H1 (cell line): ENCODE data around the gene EFCAB6. TPM values are rescaled to one million over a fixed set of nuclear protein-coding genes. Genes with fewer than 3 reads are reported as not detected.

Source experiments
- polyA plus RNA-seq, 7 experiments: library from polyadenylated mRNA; depleted of rRNA in 3 of 7; stranded (reverse) in 5 of 7; unstranded in 2 of 7; fragments of >200 nt in 5 of 7; fragments of 200-250 nt in 2 of 7; gene quantifications; 1 replicate in 5 of 7; 2 replicates in 1 of 7; 4 replicates in 1 of 7; pipeline versions ENCODE4 v1.2.1 to v1.2.3, GENCODE V29; 2011 to 2013; ENCODE audit warnings: missing spikeins in 2 of 7, mixed read lengths in 2 of 7
- total RNA-seq: library from RNA; stranded (reverse); fragmentation: NEBNext Ultra II Directional; extraction: Animal tissue kit (Norgen Biotek cat#: 25700); gene quantifications from 2 replicates; pipeline ENCODE4 v1.2.1, GENCODE V29; 2021
- TF ChIP-seq, protein P1 (sequence below): IDR thresholded peaks from 2 replicates; pipeline ENCODE4 v1.6.1; 2012; ENCODE audit warnings: low read length, inconsistent platforms

EFCAB6 gene
- total and polyA plus RNA-seq, 2 of the 8 experiments (the other 6 are each of a cell fraction or from before 2014, with no cell fraction given), result 0.32 to 1.7 TPM

DNA sequence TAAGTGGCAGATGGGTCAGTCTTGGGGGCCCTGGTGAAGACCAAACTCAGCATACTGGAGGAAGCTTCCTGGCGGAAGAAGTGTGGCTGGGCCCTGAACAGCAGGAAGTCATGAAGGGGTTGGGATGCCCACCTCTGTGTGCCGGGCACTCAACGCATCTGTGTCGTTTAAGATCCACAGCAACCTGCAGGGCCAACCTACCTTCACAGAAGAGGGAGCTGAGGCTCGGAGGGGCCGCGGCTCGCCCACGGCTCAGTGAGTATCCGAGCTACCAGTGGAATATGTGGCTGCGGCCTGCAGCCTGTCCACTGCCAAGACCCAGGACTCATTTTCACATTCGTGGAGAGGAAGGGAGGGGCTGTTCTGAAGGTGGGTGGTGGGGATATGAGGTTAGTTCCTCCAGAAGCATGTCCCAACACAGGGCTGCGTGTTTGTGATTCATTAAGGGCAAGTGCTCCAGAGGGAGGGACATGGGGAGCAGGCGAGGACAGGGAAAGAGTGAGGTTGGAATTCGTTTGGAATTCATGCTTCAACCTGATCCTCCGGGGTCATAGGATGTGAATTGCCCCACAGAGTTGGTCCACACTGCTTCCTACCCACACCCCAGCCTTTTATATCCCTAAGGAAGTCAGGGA is 300.7 kb downstream of the EFCAB6 start (continued):
- TF ChIP-seq, protein P1, sequence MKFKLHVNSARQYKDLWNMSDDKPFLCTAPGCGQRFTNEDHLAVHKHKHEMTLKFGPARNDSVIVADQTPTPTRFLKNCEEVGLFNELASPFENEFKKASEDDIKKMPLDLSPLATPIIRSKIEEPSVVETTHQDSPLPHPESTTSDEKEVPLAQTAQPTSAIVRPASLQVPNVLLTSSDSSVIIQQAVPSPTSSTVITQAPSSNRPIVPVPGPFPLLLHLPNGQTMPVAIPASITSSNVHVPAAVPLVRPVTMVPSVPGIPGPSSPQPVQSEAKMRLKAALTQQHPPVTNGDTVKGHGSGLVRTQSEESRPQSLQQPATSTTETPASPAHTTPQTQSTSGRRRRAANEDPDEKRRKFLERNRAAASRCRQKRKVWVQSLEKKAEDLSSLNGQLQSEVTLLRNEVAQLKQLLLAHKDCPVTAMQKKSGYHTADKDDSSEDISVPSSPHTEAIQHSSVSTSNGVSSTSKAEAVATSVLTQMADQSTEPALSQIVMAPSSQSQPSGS, result no peak
